ENCODE data around the gene ZNF141.
A peak's percentile ranks its signal among the peaks of the same experiment; 100 is the strongest.
"Not testable (repeated sequence)": the region's sequence is repeated elsewhere in the genome, so short reads cannot be mapped to it uniquely, and the experiment has no call there.

The ZNF141 gene

GRCh38 chr4:337143-337931 lies at the start of gene ZNF141:
TSS of gene ZNF141 (plus strand) at chr4:337814. CDS start at chr4:337984, 170 bp downstream.
- peak; percentile 88 for DNase-seq

DNA sequence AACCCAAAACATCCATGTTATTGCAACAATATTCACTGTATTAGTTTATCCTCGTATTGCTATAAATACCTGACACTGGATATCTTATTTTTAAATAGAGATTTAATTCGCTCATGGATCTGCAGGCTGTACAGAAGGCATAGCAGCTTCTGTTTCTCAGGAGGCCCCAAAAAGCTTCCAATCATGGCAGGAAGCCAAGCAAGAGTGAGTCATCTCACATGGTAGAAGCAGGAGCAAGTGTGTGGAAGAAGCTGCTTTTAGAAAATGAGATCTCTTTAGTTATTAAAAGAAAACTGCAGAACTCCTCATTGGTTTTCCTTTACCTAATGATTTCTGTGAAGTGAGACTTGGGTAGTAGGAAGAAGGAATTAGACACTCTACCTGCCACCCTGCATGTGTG lies 48.7 kb upstream of the ZNF141 start:
- no peak for DNase-seq

GRCh38 chr4:294732-295131 lies 42.9 kb upstream of the ZNF141 start:
- DNase-seq = no peak

DNA sequence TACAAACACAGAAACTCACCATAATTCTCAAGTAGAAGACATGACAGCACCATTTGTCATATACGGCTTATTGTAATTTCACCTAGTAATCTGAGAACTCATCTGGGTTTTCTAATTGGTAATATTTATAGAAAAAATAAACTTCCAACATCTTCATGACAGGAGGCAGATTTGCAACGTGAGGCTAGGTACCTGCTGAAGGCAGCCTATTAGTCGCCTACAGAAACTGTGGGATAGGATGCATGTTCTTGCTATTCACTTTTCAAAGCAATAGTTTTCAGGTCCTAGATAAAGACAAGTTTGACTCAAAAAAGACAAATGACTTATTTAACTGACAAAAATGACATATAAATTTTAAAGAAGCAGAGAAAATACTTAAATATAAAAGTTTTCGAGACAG lies 35.2 kb upstream of the ZNF141 start:
- no peak for DNase-seq

GRCh38 chr4:304516-304915 lies 33.1 kb upstream of the ZNF141 start:
- DNase-seq = not testable (repeated sequence)

- DNase-seq = peak; percentile 84
Measured at GRCh38 chr4:304969-305680, 32.5 kb upstream of the ZNF141 start, which contains the start of gene ZNF732. TSS of gene ZNF732 (minus strand) at chr4:305474. CDS start at chr4:305310, 164 bp downstream.

GRCh38 chr4:306551-306961 lies 31.1 kb upstream of the ZNF141 start:
- DNase-seq = peak; percentile 2

DNA sequence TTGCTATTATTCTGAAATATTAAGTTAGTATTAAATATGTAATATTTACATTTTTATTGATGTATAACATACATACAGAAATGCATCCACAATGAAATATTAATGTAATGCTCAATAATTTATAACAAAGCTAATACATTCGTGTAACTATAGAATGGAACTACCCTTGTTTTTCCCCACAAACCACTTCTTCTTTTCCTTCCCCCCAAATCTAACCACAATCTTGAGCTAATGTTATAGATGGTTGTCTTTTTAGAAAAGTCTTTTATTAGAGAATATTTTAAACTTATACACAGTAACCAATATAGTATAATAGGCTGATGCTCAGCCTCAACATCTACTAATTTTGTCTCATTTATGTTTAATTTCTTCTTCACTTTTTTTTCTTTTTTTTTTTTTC lies 27.8 kb upstream of the ZNF141 start:
- DNase-seq = no peak

DNA sequence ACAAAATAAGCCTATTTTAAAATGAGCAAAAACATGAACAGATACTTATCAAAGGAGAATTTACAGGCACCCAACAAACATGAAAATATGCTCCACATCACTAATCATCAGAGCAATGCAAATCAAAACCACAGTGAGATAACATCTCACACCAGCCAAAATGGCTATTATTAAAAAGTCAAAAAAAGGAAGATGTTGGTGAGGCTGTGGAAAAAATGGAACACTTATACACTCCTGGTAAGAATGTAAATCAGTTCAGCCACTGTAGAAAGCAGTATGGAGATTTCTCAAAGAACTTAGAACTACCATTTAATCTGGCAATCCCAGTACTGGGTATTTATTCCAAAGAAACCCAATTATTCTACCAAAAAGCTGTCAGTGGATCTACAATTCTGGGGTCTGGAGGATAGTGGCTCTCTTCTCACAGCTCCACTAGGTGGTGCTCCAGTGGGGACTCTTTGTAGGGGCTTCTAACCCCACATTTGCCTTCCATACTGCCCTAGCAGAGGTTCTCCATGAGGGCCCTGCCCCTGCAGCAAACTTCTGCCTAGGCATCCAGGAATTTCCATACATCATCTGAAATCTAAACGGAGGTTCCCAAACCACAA lies 23.2 kb upstream of the ZNF141 start:
- no peak for DNase-seq

- DNase-seq = no peak
Measured at GRCh38 chr4:328729-329128, 8.9 kb upstream of the ZNF141 start.

DNA sequence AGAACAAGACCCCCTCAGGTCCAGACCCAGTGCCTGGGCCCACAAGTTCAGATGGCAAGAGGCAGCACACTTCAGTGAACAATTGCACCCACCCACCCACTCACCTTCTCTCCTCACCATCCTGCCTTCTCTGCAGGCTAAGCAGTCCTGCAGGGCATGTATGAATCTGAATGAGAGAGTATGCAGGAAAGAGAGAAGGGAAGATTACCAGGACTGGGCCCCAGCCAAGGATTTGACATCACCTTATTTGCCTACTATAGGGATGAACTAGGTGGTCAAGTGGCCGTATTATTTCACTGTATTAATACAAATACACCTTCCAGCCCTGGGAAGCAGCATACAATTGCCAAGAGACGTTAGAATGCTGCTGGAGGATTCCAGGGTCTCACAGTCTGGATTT lies 2.1 kb upstream of the ZNF141 start:
- DNase-seq = no peak

DNA sequence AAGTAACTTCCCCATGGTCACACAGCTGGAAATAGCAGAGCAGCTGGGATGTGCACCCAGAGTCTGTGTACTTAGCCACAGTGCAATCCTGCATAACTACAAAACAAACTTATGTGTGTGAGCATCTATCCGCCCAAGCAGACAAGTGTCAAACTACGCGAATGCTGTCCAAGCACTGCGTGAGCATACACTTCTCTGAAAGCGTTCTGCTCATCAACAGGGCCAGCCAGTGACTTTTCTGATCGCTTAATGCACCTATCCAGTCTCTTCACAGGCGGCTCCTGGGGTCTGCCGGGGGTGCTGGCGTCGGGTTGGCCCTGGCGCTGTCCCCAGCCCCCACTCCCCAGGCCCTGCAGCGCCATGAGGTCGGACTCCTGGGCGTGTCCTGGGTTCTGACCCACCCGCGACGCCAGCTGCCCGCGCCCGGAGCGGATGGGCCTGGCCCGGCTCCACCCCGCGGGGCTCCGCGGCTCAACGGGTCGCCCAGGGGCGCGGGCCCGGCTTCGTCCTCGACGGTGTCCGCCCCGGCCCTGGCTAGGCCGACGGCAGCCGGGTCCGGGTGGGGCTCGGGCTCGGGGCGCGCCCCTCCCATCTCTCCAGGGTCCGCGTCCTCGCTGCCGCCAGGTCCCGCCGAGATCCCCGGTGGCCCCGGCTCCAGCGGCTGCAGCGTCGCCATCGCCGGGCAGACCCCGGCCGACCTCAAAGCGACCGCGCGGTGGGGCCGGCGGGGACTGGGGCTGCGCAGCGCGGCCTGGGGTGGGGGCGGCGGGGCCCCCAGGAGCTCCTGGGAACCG lies 1.3 kb upstream of the ZNF141 start:
- no peak for DNase-seq

DNA sequence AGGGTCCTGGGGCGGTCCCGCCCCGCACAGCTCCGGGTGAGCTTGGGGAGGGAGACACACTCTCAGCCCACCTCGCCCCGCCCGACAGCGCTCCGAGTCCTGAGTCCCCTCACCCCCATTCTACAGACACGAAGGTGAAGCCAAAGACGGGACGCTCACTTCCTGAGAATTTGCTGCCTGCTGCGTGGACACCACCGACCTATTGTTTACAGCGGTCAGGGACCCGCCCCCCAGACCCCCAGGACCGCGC lies 796 bp upstream of the ZNF141 start:
- no peak for DNase-seq

GRCh38 chr4:337932-338758 lies 531 bp downstream of the ZNF141 start:
- no peak for DNase-seq

DNA sequence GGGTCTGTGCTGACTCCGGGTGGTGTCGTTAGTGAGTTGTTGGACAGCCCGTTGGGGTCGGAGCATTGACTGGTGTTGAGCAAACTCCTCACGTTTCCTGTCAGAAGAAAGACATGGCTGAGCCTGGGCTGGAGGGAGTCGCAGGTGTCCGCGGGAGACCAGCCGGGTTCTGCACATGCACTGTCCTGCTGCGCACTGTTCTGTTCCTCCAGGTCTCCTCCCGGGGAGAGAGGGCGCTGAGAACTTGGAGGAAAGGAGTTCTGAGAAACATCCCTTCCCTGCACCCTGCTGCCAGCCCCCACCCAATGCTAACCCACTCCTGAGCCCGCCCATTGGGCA lies 1.1 kb downstream of the ZNF141 start:
- DNase-seq = no peak

GRCh38 chr4:340011-340410 lies 2.4 kb downstream of the ZNF141 start:
- no peak for DNase-seq

DNA sequence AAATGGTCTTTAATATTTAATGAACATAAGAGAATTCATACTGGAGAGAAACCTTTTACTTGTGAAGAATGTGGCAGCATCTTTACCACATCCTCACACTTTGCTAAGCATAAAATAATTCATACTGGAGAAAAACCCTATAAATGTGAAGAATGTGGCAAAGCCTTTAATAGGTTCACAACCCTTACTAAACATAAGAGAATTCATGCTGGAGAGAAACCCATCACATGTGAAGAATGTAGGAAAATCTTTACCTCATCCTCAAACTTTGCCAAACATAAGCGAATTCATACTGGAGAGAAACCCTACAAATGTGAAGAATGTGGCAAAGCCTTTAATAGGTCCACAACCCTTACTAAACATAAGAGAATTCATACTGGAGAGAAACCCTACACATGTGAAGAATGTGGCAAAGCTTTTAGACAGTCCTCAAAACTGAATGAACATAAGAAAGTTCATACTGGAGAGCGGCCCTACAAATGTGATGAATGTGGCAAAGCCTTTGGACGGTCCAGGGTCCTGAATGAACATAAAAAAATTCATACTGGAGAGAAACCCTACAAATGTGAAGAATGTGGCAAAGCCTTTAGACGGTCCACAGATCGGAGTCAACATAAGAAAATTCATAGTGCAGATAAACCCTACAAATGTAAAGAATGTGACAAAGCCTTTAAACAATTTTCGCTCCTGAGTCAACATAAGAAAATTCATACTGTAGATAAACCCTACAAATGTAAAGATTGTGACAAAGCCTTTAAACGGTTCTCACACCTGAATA lies 35.6 kb downstream of the ZNF141 start:
- DNase-seq = no peak

DNA sequence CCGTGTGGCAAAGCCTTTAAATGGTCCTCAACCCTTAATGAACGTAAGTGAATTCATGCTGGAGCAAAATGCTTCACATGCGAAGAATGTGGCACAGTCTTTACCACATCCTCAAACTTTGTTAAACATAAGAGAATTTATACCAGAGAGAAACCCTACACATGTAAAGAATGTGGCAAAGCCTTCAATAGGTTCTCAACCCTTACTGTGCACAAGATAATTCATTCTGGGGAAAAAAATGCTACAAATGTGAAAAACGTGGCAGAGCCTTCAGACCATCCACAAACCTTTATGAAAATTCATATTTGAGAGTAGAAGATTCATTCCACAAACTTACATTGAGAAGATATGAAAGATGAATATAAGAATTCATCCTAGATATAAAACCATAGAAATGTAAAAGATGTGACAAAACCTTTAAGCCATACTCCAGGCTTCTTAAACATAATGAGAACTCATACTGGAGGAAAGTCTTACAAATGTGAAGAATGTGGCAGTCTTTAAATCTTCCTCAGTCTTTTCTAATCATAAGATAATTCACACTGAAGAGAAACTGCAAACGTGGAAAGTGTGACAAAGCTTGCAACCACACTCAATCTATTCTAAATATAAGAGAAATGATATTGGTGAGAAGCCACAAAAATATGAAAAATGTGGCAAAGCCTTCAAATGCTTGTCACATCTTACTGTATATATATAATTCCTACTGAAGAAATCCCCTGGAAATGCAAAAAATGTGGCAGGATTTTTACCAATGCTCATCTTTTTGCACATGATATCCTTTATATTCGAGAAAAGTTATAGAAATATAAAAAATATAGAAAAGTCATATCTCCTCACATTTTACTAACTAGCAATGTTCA lies 36.9 kb downstream of the ZNF141 start:
- DNase-seq = no peak

DNA sequence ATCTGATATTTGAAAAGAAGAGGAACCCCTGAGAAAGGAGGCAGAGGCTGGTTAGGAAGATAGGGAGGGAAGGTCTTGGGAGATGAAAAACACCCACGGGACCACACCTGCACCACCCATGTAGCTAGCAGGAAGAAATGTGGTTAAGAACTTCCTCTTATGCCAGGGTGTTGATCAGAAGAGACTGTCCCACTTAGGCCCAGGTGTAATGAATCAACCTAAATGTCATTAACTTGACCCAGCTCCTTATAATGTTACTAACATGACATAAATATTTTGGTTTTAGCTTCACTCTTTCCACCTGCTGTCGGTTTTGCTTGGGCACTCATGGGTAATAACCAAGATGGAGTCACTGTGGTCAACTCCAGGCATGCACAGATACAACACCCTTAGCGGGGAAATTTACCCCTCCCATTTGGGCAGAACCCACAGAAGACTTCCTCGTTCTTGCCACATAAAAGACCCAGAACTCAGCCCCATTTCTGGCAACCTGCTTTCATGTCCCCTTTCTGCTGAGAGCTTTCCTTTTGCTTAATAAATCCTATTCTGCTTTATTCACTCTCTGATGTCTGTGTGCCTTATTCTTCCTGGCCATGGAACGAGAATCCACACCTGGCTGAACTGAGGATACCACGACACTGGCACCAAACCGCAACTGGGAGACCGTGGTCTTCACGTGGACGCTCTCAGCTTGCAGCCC lies 46.8 kb downstream of the ZNF141 start:
- DNase-seq = no peak

Measured in DMS79 (cell line).